Lower leg skin (tissue), 4 donors: Measurements from ENCODE around the gene CMIP. TPM values are rescaled to one million over a fixed set of nuclear protein-coding genes. Genes with fewer than 3 reads are reported as not detected.

ENCODE experiments used
- DNase-seq, 2 donors: peaks; one replicate each; pipeline ENCODE4 v3.0.0-alpha.2; 2019; ENCODE audit warnings: low spot score in 2 of 2
- H3K4me3 ChIP-seq: fragments of 200-600 bp; sonication (generic); 2 replicates; pipeline ENCODE4 v1.5.1; 2017; ENCODE audit warnings: mild to moderate bottlenecking, low read depth; ENCODE audit not compliant: poor library complexity, severe bottlenecking
- POLR2A ChIP-seq, 2 donors: fragments of 450-650 bp; IDR thresholded peaks; one replicate each; pipeline ENCODE4 v1.6.1; 2016 to 2017; ENCODE audit warnings: antibody characterized with exemption in 2 of 2, mild to moderate bottlenecking in 1 of 2, moderate library complexity in 1 of 2
- WGBS, 2 donors: methylation state at CpG; one replicate each; pipeline ENCODE4 v1.1.5; 2018; 5-methylcytosine and 5-hydroxymethylcytosine counted together
- intact Hi-C: fragments of 100-400 bp; cut with DNase I; formaldehyde crosslinking; loops from one replicate; pipeline ENCODE4 v1.15.0; 2023; ENCODE audit warnings: low total_unique reads
- total RNA-seq, 4 donors: library from RNA; depleted of rRNA; stranded (reverse); fragments of >200 nt; gene quantifications; one replicate each; pipeline ENCODE4 v1.1.0, GENCODE V29; 2016
- TF ChIP-seq, protein P1 (sequence below), 3 donors: fragments of 450-650 bp; IDR thresholded peaks; one replicate each; pipeline ENCODE4 v1.5.1; 2016; ENCODE audit warnings: antibody characterized with exemption in 3 of 3, mild to moderate bottlenecking in 3 of 3, moderate library complexity in 2 of 3

Gene CMIP
- total RNA-seq, 4 donors from 2014 or later, result 53.7 to 115 (median 77.4) TPM

DNA sequence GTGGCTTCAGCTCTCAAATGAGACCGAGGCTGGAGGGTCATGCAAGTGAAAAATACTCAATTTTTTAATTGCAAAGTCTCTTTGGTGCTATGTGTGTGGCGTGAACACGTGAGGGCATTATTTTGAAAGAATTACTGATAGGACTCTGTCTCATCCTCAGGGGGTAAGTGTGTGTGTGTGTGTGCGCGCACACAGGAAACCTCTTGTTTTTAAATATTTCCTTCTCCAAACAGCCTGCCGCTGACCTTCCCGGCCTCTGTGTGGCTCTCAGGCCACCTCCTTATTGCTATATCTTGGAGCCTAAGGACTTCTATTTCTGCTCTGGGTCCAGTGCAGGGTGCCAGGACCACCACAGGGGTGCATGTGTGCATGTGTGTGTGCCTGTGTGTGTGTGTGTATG, 99.7 kb downstream of the CMIP start:
- no peak overlapping the region for H3K4me3 ChIP-seq
- WGBS, 2 donors, result 77% methylated on average over 7 of the region's 7 CpGs
- DNase-seq, result no peak
- intact Hi-C loops, result no loop called here
- TF ChIP-seq POLR2A (IDR thresholded peaks at IDR 0.05), result no peak
- TF ChIP-seq, protein P1, sequence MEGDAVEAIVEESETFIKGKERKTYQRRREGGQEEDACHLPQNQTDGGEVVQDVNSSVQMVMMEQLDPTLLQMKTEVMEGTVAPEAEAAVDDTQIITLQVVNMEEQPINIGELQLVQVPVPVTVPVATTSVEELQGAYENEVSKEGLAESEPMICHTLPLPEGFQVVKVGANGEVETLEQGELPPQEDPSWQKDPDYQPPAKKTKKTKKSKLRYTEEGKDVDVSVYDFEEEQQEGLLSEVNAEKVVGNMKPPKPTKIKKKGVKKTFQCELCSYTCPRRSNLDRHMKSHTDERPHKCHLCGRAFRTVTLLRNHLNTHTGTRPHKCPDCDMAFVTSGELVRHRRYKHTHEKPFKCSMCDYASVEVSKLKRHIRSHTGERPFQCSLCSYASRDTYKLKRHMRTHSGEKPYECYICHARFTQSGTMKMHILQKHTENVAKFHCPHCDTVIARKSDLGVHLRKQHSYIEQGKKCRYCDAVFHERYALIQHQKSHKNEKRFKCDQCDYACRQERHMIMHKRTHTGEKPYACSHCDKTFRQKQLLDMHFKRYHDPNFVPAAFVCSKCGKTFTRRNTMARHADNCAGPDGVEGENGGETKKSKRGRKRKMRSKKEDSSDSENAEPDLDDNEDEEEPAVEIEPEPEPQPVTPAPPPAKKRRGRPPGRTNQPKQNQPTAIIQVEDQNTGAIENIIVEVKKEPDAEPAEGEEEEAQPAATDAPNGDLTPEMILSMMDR (IDR thresholded peaks at IDR 0.05), result no peak

DNA sequence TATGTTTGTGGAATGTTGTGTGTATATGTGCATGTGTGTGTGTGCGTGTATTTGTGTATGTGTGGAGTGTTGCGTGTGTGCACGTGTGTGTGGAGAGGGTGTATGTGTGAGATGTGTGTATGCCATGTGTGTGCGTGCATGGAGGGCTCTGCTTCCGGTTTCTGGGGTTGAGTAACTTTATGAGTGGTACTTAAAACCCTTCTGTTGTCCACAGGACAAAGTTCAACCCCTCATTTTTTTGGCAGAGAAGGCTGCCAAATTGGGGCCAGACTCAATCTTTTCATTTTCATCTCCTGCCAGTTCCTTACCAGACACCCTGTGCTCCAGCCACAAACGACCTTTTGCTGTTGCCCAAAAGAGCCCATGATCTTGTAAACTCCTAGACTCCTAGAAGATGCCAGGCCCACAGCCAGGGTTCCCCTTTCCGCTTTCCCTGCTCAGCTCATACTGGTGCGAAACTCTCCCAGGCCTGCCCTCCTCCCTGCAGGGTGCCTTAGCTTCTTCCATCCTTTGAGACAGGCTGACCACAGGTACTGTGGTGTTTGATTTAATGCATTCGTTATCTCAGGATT, 100.2 kb downstream of the CMIP start:
- no peak for DNase-seq
- 70 to 73% methylated on average over 9 of the region's 9 CpGs for WGBS, 2 donors
- TF ChIP-seq POLR2A (IDR thresholded peaks at IDR 0.05), result no peak
- TF ChIP-seq, protein P1 (IDR thresholded peaks at IDR 0.05), result no peak
- no peak overlapping the region for H3K4me3 ChIP-seq
- intact Hi-C loops, result no loop called here

DNA sequence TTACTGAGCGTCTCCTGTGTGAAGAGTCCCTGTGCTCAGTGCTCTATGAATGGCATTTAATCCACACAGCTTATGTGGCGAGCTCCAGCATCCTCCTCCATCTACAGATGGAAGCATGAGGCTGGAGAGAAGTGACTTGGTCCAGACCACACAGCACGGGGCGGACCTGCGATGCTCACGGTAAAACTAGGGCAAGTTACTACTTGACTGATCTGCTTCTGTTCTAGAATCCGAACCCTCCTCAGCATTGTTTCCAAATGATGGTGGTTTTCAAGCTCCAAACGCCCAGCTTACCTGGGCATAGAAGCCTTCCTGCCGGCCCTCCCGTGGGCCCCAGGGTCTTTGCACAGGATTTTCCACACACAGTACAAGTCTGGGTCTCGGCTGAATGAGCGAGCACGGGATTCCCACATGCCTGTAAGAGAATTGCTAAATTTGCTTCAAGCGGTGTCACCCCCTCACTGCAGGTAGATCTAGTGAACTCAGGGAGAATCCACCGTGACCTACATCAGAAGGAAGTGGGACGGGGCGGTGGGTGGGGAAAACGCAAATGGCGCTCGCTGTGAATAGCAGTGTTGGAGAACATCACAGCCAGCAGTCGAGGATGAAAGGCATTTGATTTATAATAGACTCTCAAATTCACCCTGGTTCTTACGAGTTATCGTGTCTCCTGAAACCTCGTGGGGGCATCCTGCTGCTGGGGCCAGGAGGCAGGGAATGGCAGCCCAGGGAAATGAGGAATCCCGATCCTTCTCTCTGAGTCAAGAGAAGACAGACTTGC, 101.1 kb downstream of the CMIP start:
- 71 to 80% methylated on average over 25 of the region's 25 CpGs for WGBS, 2 donors
- intact Hi-C loops, result no loop called here
- TF ChIP-seq, protein P1 (IDR thresholded peaks at IDR 0.05), result no peak
- TF ChIP-seq POLR2A (IDR thresholded peaks at IDR 0.05), result no peak

DNA sequence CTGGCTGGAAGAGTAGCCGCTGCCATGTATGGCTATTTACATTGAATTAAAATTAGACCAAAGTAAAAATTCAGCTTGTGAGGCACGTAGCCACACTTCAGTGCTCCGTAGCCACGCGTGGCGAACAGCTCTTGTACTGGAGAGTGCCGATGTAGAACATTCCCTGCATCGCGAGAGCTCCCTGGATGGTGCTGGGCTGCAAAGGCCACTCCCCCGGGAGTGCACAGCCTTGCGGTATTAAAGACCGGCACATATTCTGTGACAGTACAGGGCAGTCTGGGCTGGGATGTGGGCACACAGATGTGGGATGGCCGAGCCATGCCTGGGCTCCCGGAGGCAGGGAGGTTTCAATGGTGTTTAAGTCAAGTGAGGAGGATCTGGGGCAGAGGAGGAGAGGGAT, 102.2 kb downstream of the CMIP start:
- no peak for TF ChIP-seq POLR2A (IDR thresholded peaks at IDR 0.05)
- TF ChIP-seq, protein P1 (IDR thresholded peaks at IDR 0.05), result no peak
- intact Hi-C loops, result no loop called here
- whole genome bisulfite sequencing, 2 donors, result 94 to 96% methylated on average over 14 of the region's 14 CpGs
- no peak overlapping the region for H3K4me3 ChIP-seq
- DNase-seq, result no peak

More for the DNA sequence above, 101.1 kb downstream of the CMIP start:
- no peak overlapping the region for H3K4me3 ChIP-seq
- DNase-seq, result no peak

DNA sequence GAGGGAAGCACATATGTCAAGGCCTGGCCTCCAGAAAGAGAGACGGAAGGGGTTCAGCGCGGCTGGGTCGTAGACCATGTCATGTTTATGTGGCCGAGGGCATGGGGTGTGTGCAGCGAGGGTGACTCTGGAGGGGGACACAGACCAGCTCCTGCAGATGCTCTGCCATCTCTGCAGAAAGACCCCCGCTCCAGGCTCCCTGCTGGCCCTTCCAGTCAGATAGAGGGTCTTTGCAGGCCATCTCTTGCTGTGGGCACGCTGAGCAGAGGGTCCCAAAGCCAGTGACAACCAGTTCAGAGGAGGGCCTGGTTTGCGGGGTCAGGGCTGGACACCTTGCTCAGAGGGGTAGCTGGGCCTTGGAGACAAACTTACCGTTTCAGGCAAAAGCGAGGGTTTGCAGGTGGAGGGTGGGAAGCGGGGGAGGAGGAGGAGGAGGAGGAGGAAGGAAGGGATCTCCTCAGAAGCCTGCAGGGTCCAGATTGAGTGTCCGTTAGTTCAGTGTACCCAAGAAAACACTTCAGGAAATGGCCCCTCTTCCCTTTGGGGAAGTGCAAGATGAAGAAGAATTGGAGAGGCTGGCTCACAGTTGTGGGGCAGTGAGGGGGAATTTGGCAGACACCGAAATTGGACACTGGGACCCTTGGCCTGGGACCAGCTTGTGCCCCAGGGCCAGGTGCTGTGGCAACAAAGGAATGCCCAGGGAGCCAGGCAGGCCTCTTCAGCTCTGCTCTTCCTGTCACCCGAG, 102.8 kb downstream of the CMIP start:
- TF ChIP-seq POLR2A (IDR thresholded peaks at IDR 0.05), result no peak
- TF ChIP-seq, protein P1 (IDR thresholded peaks at IDR 0.05), result no peak
- DNase-seq, result no peak
- 86 to 90% methylated on average over 15 of the region's 15 CpGs for WGBS, 2 donors
- intact Hi-C loops, result no loop called here
- H3K4me3 ChIP-seq, result no peak overlapping the region
